Measurements from ENCODE around the gene SPATA2. TPM values are rescaled to one million over a fixed set of nuclear protein-coding genes. Genes with fewer than 3 reads are reported as not detected.
"Not testable (repeated sequence)": the region's sequence is repeated elsewhere in the genome, so short reads cannot be mapped to it uniquely, and the experiment has no call there.

Gene SPATA2
- total RNA-seq, 4 donors from 2014 or later: 4.0 to 6.7 (median 5.5) TPM

- intact Hi-C loops (cut with DNase I): no loop called here
- Histone ChIP-seq H3K4me1 (no peaks in the 10 kb centered on the region), H3K27me3 (no peaks in the 10 kb centered on the region), H3K9me3 (no peaks in the 10 kb centered on the region), H3K36me3 (peaks cover 26 to 42% (median 36%) of the 10 kb centered on the region in 4 donors), H3K27ac (replicated peaks in 1 of 4) (no peak overlapping the region), H3K4me3 (no peak overlapping the region)
- DNase-seq (ENCODE audit: extremely low spot score): no peak
- 80% methylated on average over 5 of the region's 5 CpGs for WGBS
- TF ChIP-seq EP300 (IDR thresholded peaks at IDR 0.05) (no peak), CTCF (IDR thresholded peaks at IDR 0.05) (no peak)
Observed at GRCh38 chr20:49901588-49901987, 13.7 kb downstream of the SPATA2 start.

GRCh38 chr20:49899541-49900383 is 15.6 kb downstream of the SPATA2 start:
- H3K36me3 ChIP-seq: peaks cover 8 to 23% (median 18%) of the 10 kb centered on the region in 4 donors
- 73% methylated on average over 10 of the region's 10 CpGs for WGBS
- H3K9me3 ChIP-seq: no peaks in the 10 kb centered on the region
- no peaks in the 10 kb centered on the region for H3K4me1 ChIP-seq
- DNase-seq (ENCODE audit: extremely low spot score): no peak
- no peak overlapping the region for H3K4me3 ChIP-seq
- intact Hi-C loops (cut with DNase I): no loop called here
- H3K27ac ChIP-seq (replicated peaks in 1 of 4): no peak overlapping the region
- no peaks in the 10 kb centered on the region for H3K27me3 ChIP-seq
- TF ChIP-seq CTCF (IDR thresholded peaks at IDR 0.05): no peak
- TF ChIP-seq POLR2A (IDR thresholded peaks at IDR 0.05; ENCODE audit: low read depth): no peak
- TF ChIP-seq POLR2AphosphoS5 (IDR thresholded peaks at IDR 0.05): no peak

- peaks cover 15 to 25% (median 22%) of the 10 kb centered on the region in 4 donors for H3K4me1 ChIP-seq
- TF ChIP-seq POLR2A (IDR thresholded peaks at IDR 0.05; ENCODE audit: low read depth): no peak
- TF ChIP-seq EP300 (IDR thresholded peaks at IDR 0.05): no peak
- no peak for TF ChIP-seq POLR2AphosphoS5 (IDR thresholded peaks at IDR 0.05)
- TF ChIP-seq CTCF (IDR thresholded peaks at IDR 0.05): no peak
- H3K9me3 ChIP-seq: no peaks in the 10 kb centered on the region
- intact Hi-C loops (cut with DNase I): no loop called here
- peaks cover 0 to 6% (median 0%) of the 10 kb centered on the region in 4 donors for H3K36me3 ChIP-seq
- H3K4me3 ChIP-seq: no peak overlapping the region
- no peaks in the 10 kb centered on the region for H3K27me3 ChIP-seq
- no peak overlapping the region for H3K27ac ChIP-seq (replicated peaks in 1 of 4)
- WGBS: 84% methylated on average over 6 of the region's 6 CpGs
- DNase-seq (ENCODE audit: extremely low spot score): no peak
Observed at GRCh38 chr20:49896204-49896603, 19.1 kb downstream of the SPATA2 start.

GRCh38 chr20:49895474-49896093 is 19.7 kb downstream of the SPATA2 start:
- intact Hi-C loops (cut with DNase I): not testable (repeated sequence)

GRCh38 chr20:49894073-49894470 is 21.3 kb downstream of the SPATA2 start:
- intact Hi-C loops (cut with DNase I): no loop called here
- DNase-seq (ENCODE audit: extremely low spot score): no peak
- no peaks in the 10 kb centered on the region for H3K27me3 ChIP-seq
- peaks cover 0 to 12% (median 4%) of the 10 kb centered on the region in 4 donors for H3K36me3 ChIP-seq
- H3K9me3 ChIP-seq: no peaks in the 10 kb centered on the region
- no peak for TF ChIP-seq POLR2AphosphoS5 (IDR thresholded peaks at IDR 0.05)
- TF ChIP-seq CTCF (IDR thresholded peaks at IDR 0.05): no peak
- no peak for TF ChIP-seq POLR2A (IDR thresholded peaks at IDR 0.05; ENCODE audit: low read depth)
- no peak for TF ChIP-seq EP300 (IDR thresholded peaks at IDR 0.05)
- peaks cover 31 to 46% (median 38%) of the 10 kb centered on the region in 4 donors for H3K4me1 ChIP-seq
- peak overlapping the region in 2 of 4 donors; percentile 11 to 16 for H3K4me3 ChIP-seq
- WGBS: 67% methylated on average over 6 of the region's 6 CpGs
- no peak overlapping the region for H3K27ac ChIP-seq (replicated peaks in 1 of 4)

More at GRCh38 chr20:49895474-49896093, 19.7 kb downstream of the SPATA2 start:
- not testable (repeated sequence) for H3K27ac ChIP-seq (replicated peaks in 1 of 4); H3K27me3 ChIP-seq; H3K4me3 ChIP-seq; DNase-seq (ENCODE audit: extremely low spot score); H3K36me3 ChIP-seq; H3K9me3 ChIP-seq
- peaks cover 21 to 31% (median 29%) of the 10 kb centered on the region in 4 donors for H3K4me1 ChIP-seq
- WGBS: 87% methylated on average over 7 of the region's 7 CpGs
